Omental fat pad (tissue), 4 donors: Measurements from ENCODE around the gene RAC3. TPM values are rescaled to one million over a fixed set of nuclear protein-coding genes. Genes with fewer than 3 reads are reported as not detected.

Source experiments
- ATAC-seq: fragments of 150-250 bp; one replicate; pipeline ENCODE4 v1.9.1; 2016; ENCODE audit warnings: mild to moderate bottlenecking, moderate library complexity; ENCODE audit not compliant: low FRiP score
- DNase-seq: peaks from one replicate; pipeline ENCODE4 v3.0.0-alpha.2; 2019; ENCODE audit warnings: low spot score
- total RNA-seq, 4 donors: library from RNA; depleted of rRNA; stranded (reverse); fragments of >200 nt; gene quantifications; one replicate each; pipeline ENCODE4 v1.1.0, GENCODE V29; 2016
- TF ChIP-seq, protein P1 (sequence below), 3 donors: fragments of 450-650 bp; IDR thresholded peaks; one replicate each; pipeline ENCODE4 v1.5.1; 2016 to 2017; ENCODE audit warnings: antibody characterized with exemption in 3 of 3, mild to moderate bottlenecking in 3 of 3, moderate library complexity in 2 of 3

Gene RAC3
- total RNA-seq, 4 donors from 2014 or later, result 7.9 to 25.1 (median 12.0) TPM

DNA sequence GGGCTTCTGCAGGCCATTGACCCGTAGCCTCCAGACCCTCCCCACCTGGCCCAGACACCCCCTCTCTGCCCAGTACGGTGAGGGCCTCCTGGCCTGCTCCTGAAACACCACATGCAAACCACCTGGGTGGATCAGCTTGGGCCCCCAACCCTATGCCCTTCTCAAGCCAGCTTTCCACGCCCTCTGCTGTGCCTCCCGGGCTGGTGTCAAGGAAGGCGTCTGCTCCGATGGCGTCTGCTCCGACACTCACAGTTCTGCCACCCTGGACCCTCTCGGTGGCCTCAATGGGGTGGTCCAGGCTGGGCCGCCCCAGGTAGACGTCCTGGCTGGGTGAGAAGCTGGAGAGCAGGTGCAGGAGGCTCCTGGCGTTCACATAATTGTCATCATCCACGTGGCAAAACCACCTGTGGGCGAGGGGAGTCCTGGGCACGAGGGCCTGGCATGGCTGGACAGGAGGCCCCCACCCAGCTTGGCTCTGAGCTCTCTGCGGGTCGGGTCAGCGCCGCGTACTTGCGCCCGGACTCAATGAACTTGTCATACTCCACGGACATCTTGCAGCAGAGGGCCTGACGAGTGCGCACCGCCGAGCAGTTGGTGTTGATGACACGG lies 18.8 kb downstream of the RAC3 start:
- ATAC-seq, result no peak
- DNase-seq, result no peak
- TF ChIP-seq, protein P1, sequence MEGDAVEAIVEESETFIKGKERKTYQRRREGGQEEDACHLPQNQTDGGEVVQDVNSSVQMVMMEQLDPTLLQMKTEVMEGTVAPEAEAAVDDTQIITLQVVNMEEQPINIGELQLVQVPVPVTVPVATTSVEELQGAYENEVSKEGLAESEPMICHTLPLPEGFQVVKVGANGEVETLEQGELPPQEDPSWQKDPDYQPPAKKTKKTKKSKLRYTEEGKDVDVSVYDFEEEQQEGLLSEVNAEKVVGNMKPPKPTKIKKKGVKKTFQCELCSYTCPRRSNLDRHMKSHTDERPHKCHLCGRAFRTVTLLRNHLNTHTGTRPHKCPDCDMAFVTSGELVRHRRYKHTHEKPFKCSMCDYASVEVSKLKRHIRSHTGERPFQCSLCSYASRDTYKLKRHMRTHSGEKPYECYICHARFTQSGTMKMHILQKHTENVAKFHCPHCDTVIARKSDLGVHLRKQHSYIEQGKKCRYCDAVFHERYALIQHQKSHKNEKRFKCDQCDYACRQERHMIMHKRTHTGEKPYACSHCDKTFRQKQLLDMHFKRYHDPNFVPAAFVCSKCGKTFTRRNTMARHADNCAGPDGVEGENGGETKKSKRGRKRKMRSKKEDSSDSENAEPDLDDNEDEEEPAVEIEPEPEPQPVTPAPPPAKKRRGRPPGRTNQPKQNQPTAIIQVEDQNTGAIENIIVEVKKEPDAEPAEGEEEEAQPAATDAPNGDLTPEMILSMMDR (IDR thresholded peaks at IDR 0.05), result no peak

DNA sequence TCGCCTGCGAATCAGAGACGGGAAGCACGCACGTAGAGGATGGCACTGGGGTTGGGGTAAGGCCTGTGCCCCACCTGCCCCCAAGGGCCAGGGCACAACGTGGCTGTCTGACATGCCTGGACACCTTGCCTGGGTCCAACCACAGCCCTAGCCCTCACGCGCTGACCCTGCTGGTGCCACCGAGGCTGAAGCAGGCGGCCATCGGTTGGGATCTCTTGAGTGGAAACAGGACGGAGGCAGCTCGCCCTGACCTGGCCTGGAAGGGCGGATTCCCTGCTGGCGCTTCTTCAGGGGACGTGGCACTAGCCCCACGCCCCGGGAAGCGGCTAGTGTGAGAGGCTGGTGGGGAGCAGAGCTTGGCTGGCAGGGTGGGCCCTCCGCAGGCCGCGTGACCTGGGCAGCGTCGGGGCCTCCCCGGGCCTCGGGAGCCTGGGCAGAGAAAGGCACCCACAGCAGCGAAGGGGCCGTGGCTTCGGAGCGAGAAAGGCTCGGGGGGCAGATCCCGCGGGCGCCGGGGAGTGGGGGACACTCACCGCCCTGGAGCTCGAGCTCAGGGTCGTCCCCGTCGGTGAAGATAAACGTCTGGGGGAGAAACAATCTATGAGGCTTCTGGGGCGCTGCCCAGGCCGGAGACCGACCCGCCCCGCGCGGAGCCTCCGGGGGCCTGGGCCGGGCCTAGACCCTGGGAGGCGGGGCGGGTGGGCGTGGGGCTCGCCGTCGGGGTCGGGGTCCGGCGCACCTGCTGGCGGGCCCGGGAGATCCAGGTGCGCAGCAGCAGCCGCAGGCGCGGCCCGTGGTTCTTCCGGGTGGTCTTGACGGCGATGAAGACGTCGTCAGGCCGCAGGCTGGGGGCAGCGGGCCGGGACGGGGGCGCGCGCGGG lies 19.5 kb downstream of the RAC3 start:
- ATAC-seq, result peak; percentile 21
- no peak for DNase-seq
- TF ChIP-seq, protein P1 (IDR thresholded peaks at IDR 0.05), result no peak

DNA sequence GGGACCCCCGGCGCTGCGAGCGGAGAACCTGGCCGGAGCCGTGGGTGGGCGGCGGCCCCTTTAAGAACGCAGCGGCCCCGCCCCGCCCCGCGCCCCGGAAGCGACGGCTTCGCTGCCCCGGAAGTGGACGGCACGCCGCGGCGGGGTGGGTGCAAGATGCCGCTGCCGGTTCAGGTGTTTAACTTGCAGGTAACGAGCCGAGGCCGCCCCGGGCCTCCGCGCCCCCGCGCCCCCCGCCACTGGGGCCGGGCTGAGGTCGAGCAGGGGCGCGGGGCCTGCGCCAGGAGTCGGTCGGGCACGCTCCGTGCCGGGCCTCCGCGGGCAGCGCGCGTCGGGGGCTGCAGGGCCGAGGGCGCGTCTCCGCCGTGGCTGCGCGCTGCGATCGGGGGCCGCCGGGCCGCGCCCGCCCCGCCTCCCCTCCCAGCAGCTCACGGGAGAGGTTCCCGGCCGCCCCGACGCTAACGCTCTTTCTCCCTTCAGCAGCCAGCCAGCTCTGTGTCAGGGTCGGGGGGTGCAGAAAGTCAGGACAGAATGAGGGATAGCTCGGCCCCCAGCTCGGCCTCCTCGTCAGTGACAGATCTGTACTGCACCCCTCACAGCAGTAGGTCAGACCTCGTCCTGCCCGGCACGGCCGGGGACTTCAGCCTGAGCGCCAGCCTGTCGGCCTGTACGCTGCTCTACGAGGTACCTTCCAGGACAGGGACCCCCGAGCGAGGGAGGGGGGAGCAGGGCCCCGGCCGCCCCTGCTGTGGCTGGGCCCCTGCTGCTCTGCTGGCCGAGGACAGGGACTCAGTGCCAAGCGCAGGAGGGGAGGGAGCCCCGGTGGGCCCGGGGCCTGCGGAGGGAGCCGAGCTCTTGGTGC lies 20.5 kb downstream of the RAC3 start, which contains the start of the genes GPS1 and RFNG:
TSS of gene GPS1 (plus strand) at position 123 of the 862 bp plus-strand sequence. CDS start at position 157, 34 bp downstream.
TSS of gene RFNG (minus strand) at position 36 of the 862 bp plus-strand sequence. CDS start 45 bp downstream, outside the sequence.
- ATAC-seq (peak; percentile 57), DNase-seq (no peak)
- TF ChIP-seq, protein P1 (IDR thresholded peaks at IDR 0.05), result no peak

DNA sequence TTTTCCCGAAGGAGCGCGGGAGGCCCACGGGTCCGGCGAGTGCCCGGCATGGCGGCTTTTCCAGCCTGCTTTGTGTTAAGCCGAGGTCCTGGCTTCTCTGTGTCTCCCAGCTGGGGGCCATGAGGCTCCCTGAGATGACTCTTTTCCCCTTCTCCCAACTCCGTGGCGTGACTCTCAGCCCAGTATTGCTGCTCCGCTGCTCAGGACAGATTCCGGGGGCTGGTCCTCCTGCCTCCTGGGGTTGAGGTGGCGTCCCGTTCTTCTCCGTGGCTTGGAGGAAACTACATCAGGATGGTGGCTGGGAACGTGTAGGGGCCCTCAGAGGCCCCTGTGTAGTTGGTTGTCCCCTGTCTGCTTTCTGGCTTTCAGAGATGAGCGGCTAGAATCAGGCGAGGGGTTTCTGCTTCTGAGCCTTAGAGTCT lies 21.2 kb downstream of the RAC3 start:
- TF ChIP-seq, protein P1 (IDR thresholded peaks at IDR 0.05), result no peak
- ATAC-seq, result no peak
- no peak for DNase-seq

DNA sequence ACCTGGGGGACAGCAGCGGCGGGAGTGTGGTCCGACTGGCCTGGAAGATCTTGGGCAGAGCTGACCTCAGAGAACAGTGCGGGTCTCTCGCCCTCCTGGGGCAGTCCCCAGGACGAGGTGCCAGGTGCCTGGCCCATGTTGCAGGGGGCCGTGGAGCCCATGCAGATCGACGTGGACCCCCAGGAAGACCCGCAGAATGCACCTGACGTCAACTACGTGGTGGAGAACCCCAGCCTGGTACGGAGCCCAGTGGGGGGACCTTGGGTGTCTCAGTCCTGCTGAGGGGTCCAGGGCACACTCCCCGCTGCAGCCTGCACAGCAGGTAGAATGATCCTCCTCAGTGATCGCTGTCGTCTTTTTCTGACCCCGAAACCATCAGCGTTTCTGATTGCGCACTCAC lies 21.7 kb downstream of the RAC3 start:
- DNase-seq, result no peak
- no peak for ATAC-seq
- TF ChIP-seq, protein P1 (IDR thresholded peaks at IDR 0.05), result no peak

DNA sequence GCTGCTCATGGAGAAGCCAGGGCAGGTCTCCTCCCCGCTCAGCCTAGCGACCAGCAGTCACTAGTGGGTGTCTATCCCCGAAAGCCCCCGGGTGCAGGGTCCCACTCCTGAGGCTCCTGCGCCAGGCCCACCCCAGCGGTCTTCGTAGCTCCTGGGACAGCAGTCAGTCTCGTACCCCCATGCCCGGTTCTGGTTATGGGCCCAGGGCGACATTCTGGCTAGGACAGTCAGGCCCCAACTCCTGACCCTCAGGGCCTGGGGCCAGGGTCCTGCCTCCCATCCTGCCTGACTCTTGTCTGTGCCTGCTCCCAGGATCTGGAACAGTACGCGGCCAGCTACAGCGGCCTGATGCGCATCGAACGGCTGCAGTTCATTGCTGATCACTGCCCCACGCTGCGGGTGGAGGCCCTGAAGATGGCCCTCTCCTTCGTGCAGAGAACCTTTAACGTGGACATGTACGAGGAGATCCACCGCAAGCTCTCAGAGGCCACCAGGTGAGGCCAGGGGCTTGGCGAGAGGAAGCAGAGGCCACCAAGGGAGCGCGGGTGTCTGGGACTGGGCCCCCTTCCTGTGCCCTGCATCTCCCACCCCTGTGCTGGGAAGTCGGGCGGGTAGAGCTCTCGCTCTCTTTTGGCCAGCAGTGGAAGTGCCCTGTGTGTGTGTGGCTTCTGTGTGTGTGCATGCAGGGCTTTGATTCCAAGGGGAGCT lies 22.2 kb downstream of the RAC3 start:
- TF ChIP-seq, protein P1 (IDR thresholded peaks at IDR 0.05), result no peak
- ATAC-seq (no peak), DNase-seq (no peak)
